GM19455 (cell line): ENCODE results near the gene IFNA14.
"Not testable (repeated sequence)": the region's sequence is repeated elsewhere in the genome, so short reads cannot be mapped to it uniquely, and the experiment has no call there.

Experiments
- ATAC-seq: cut with Tn5 transposase; IDR thresholded peaks from one replicate; pipeline ENCODE4 v1.9.1; 2021; ENCODE audit not compliant: unreplicated experiment

The IFNA14 gene

DNA sequence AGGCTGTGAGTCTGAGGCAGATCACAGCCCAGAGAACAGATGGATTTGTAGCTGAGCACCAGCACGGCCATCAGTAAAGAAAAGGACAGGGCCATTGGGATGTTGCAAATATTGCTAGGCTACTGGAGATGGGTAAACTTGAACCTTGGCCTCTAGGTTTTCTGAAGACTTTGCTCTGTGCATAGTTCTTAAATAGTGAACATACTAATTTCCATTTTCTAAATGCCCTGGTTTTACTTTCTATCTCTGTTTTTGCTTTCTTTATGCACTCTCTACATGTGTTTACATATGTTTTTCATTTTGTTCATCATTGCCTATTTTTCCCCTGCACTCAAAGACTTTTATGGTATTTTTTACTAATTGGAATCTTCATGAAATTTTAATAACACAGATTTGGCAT, 22.6 kb downstream of the IFNA14 start, which contains the start of gene IFNA16:
Gene IFNA16, minus strand, starts transcription at position 101 of the 400 bp plus-strand sequence. Its CDS starts 6 bp downstream, at position 95.
- not testable (repeated sequence) for ATAC-seq

DNA sequence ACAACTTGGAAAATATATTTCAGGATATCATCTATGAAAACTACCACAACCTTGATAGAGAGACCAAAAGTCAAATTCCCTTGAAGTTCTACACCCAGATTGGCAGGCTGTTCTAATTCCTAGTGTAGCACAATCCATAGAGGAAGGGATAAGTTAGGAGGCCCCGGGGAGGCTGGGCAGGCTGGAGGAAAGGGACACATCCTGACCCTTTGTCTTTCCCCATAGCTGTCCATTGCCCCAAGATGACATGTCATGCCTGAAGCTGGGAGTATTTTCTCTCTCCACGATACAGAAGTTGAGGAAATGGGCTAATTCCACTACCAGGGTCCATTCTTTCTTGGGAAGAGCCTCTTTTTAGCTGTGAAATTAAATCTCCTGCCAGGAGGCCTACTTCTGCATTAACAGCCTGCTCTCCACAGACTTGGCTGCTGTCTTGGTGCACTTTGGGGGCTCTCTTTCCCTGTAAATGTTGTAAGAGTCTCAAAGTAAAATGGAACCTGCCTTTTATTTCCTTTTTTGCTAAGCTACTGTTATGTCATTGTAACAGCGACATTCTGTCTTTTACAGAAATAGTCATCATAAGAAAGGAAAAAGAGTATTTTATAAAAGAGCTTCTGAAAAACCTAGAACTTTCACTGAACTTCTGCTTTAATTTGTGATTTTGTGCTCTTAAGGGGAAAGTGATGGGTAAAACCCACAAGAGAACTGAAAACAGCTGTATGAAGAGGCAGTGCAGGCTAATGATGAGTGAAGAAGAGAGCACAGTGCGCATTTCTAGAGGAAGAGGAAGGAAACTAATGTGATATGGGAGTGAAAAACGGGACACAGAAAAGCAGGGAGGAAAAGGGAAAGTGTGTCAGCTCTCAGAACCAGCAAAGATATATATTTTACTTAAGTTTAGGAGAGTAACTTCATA, 26.1 kb downstream of the IFNA14 start:
- ATAC-seq, result peak; percentile 61

DNA sequence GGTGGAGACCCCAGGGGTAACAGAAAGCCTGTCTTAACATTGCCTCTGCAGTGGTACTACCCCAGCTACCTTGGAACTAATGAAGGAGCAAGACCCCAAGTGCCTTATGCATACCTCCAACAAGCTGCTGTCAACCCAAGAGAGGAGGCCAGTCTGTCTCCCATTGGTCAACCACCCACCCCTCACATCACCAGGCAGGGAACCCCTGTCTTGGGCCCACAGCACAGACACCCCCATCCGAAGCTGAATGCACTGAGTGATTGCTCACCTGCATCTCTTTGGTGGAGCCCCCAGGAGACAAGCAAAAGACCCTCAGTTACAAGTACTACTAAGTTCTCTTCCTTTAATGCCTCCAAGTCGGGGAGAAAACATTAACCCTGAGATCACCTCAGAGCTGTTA, 27.6 kb downstream of the IFNA14 start:
- ATAC-seq, result not testable (repeated sequence)

DNA sequence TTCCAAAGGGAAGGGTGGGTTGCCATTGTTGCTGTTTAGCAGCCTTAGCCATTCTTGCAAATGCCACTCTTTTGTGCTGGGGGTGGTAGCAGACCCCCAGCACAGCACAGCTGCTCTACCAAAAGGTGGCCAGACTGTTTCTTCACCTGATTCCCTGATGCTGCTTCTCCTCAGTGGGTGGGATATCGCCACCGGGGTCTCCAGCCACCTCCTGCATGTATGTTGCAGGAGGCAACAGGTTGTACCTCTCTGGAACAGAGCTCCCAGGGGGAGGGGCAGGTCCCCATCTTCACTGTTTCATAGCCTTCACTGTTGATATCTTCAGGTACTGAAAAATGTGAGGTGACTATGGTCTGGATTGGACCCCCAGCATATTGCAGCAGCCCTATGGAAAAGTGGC, 29.0 kb downstream of the IFNA14 start:
- not testable (repeated sequence) for ATAC-seq

DNA sequence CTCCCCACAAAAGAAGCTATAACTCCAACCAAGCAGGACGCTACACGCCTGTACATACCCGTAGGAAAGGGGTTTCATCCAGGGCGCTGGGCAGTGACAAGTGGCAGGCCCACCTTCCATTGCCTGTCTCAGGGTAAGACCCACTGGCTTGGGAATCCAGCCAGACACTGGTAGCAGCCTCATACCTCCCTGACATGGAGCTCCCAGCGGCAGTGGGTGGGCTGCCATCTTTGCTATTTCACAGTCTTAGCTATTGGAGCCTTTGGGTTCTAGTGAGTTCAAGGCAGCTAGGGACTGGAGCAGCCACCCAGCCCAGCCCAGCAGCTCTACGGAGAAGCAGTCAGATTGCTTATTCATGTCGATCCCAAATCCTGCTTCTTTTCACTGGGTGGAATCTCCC, 29.5 kb downstream of the IFNA14 start:
- no peak for ATAC-seq

DNA sequence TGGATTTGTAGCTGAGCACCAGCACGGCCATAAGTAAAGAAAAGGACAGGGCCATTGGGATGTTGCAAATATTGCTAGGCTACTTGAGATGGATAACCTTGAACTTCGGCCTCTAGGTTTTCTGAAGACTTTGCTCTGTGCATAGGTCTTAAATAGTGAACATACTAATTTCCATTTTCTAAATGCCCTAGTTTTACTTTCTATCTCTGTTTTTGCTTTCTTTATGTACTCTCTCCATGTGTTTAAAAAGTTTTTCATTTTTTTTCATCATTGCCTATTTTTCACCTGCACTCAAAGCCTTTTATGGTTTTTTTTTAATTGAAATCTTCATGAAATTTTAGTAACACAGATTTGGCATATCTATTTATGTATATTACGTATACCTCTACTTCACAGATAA, 32.8 kb downstream of the IFNA14 start, which contains the start of gene IFNA10:
Gene IFNA10, minus strand, starts transcription at position 101 of the 400 bp plus-strand sequence. Its CDS starts 46 bp downstream, at position 55.
- ATAC-seq, result not testable (repeated sequence)

DNA sequence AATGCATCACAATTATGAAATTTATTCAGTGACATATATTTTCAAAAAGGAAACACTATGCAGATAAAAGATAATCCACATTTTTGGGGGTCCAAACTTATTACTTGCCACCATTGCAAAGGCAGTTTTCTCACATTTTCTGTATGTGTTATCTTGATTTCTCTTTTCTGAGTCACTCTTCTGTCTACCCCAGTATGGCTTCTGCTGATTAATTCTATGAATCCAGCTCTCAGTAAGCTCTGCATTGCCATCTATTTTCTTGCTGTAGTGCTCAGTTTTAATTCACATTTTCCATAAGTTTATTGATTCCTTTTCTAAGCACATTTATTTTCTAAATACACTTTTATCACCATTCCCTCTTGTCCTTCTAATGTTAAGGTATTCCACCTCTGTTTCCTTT, 34.6 kb downstream of the IFNA14 start:
- ATAC-seq, result no peak

DNA sequence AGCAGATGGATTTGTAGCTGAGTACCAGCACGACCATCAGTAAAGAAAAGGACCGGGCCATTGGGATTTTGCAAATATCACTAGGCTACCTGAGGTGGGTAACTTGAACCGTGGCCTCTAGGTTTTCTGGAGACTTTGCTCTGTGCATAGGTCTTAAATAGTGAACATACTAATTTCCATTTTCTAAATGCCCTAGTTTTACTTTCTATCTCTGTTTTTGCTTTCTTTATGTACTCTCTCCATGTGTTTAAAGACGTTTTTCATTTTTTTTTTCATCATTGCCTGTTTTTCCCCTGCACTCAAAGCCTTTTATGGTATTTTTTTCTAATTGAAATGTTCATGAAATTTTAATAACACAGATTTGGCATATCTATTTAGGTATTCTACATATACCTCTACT, 37.7 kb downstream of the IFNA14 start, which contains the start of gene IFNA7:
Gene IFNA7, minus strand, starts transcription at position 101 of the 400 bp plus-strand sequence. Its CDS starts 40 bp downstream, at position 61.
- ATAC-seq, result not testable (repeated sequence)

DNA sequence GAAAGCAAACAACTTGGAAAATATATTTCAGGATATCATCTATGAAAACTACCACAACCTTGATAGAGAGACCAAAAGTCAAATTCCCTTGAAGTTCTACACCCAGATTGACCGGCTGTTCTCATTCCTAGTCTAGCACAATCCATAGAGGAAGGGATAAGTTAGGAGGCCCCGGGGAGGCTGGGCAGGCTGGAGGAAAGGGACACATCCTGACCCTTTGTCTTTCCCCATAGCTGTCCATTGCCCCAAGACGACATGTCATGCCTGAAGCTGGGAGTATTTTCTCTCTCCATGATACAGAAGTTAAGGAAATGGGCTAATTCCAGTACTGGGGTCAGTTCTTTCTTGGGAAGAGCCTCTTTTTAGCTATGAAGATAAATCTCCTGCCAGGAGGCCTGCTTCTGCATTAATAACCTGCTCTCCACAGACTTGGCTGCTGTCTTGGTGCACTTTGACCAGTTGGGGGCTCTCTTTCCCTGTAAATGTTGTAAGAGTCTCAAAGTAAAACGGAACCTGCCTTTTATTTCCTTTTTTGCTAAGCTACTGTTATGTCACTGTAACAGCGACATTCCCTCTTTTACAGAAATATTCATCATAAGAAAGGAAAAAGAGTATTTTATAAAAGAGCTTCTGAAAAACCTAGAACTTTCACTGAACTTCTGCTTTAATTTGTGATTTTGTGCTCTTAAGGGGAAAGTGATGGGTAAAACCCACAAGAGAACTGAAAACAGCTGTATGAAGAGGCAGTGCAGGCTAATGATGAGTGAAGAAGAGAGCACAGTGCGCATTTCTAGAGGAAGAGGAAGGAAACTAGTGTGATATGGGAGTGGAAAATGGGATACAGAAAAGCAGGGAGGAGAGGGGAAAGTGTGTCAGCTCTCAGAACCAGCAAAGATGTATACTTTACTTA, 44.7 kb downstream of the IFNA14 start:
- ATAC-seq, result peak; percentile 97
